ENCODE data around the gene HBS1L.

DNA sequence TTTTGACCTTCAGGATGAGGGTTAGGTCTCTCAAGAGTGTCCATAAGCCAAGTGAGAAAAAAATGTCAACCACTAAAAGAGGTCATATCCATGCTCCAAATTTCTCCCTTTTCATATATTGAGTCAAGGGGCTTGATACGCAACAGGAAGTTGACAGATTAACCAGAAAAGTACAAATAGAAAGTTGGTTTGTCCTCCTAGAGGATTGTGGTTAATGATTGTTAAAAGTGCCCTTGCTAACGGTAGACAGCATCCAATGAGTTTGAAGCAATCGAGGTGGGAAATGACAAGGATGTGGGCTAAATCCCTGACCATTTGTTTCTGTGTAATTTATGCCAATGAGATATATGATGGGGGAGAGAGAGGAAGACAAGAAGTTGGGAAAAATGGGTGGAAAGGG, 18.1 kb upstream of the HBS1L start:
- TF ChIP-seq, protein P1, sequence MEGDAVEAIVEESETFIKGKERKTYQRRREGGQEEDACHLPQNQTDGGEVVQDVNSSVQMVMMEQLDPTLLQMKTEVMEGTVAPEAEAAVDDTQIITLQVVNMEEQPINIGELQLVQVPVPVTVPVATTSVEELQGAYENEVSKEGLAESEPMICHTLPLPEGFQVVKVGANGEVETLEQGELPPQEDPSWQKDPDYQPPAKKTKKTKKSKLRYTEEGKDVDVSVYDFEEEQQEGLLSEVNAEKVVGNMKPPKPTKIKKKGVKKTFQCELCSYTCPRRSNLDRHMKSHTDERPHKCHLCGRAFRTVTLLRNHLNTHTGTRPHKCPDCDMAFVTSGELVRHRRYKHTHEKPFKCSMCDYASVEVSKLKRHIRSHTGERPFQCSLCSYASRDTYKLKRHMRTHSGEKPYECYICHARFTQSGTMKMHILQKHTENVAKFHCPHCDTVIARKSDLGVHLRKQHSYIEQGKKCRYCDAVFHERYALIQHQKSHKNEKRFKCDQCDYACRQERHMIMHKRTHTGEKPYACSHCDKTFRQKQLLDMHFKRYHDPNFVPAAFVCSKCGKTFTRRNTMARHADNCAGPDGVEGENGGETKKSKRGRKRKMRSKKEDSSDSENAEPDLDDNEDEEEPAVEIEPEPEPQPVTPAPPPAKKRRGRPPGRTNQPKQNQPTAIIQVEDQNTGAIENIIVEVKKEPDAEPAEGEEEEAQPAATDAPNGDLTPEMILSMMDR (IDR thresholded peaks at IDR 0.05): no peak
- no peak for TF ChIP-seq POLR2A (IDR thresholded peaks at IDR 0.05)

All from body of pancreas (tissue), 4 donors.